HCT116 (cell line): ENCODE results near the gene BRD7.

Experiments used
- EZH2phosphoT487 ChIP-seq: fragments of 200-600 bp; IDR thresholded peaks from 2 replicates; pipeline ENCODE4 v1.6.1; 2018; ENCODE audit warnings: antibody characterized with exemption, borderline replicate concordance
- POLR2A ChIP-seq: IDR thresholded peaks from 2 replicates; pipeline ENCODE4 v1.7.0; 2011; ENCODE audit warnings: borderline replicate concordance; ENCODE audit not compliant: insufficient read depth, insufficient read length; ENCODE audit errors: extremely low read depth
- RAD21 ChIP-seq: IDR thresholded peaks from 2 replicates; pipeline ENCODE4 v1.6.1; 2012; ENCODE audit warnings: low read depth, mild to moderate bottlenecking
- YY1 ChIP-seq: IDR thresholded peaks from 2 replicates; pipeline ENCODE4 v1.6.1; 2011; ENCODE audit warnings: low read length, low read depth, moderate library complexity, mild to moderate bottlenecking; ENCODE audit not compliant: insufficient replicate concordance; ENCODE audit errors: extremely low read depth
- TF ChIP-seq, protein P1 (sequence below): IDR thresholded peaks from 2 replicates; pipeline ENCODE4 v1.6.1; 2011; ENCODE audit warnings: mild to moderate bottlenecking, low read length, moderate library complexity; ENCODE audit not compliant: insufficient replicate concordance; ENCODE audit errors: extremely low read depth
- TF ChIP-seq, protein P2 (sequence below), 3 experiments: fragments of 200-600 bp in 1 of 3; sonication (generic) in 1 of 3; IDR thresholded peaks in 2 of 3; conservative IDR thresholded peaks in 1 of 3; 2 replicates each; pipeline ENCODE4 v1.5.1; 2012 to 2017; ENCODE audit warnings: low read depth in 2 of 3, low read length in 2 of 3, antibody characterized with exemption in 1 of 3, borderline replicate concordance in 1 of 3, control low read depth in 1 of 3, mild to moderate bottlenecking in 1 of 3, mixed read lengths in 1 of 3, mixed run types in 1 of 3, moderate library complexity in 1 of 3; ENCODE audit not compliant: insufficient read depth in 1 of 3

DNA sequence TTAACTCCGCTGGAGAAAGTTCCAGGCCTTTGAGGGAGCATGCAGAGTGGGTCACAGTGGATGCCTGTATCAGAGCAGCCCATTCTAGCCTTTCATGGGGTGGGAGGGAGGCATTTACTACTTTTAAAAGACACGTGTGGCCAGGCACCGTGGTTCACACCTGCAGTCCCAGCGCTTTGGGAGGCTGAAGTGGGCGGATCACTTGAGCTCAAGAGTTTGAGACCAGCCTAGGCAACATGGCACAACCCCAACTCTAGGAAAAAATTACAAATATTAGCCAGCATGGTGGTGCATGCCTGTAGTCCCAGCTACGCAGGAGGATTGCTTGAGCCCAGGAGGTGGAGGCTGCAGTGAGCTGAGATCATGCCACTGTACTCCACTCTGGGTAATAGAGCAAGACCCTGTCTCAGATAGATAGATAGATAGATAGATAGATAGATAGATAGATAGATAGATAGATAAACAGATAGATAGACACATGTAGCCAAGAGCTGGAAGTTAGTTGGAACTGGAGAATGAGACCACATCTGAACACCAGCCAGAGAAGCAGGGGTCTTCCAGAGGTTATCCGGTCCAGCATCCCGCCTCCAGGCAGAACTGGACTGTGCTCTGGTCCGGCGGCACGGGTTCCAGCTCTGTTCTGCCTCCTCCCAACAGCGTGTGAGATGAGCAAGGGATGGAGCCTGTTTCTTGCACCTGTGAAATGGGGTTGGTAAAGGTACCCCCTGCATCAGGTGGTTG lies 98.8 kb downstream of the BRD7 start:
- TF ChIP-seq, protein P1, sequence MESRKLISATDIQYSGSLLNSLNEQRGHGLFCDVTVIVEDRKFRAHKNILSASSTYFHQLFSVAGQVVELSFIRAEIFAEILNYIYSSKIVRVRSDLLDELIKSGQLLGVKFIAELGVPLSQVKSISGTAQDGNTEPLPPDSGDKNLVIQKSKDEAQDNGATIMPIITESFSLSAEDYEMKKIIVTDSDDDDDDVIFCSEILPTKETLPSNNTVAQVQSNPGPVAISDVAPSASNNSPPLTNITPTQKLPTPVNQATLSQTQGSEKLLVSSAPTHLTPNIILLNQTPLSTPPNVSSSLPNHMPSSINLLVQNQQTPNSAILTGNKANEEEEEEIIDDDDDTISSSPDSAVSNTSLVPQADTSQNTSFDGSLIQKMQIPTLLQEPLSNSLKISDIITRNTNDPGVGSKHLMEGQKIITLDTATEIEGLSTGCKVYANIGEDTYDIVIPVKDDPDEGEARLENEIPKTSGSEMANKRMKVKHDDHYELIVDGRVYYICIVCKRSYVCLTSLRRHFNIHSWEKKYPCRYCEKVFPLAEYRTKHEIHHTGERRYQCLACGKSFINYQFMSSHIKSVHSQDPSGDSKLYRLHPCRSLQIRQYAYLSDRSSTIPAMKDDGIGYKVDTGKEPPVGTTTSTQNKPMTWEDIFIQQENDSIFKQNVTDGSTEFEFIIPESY, result no peak
- TF ChIP-seq POLR2A, result no peak
- no peak for TF ChIP-seq RAD21
- no peak for TF ChIP-seq EZH2phosphoT487
- TF ChIP-seq, protein P2, sequence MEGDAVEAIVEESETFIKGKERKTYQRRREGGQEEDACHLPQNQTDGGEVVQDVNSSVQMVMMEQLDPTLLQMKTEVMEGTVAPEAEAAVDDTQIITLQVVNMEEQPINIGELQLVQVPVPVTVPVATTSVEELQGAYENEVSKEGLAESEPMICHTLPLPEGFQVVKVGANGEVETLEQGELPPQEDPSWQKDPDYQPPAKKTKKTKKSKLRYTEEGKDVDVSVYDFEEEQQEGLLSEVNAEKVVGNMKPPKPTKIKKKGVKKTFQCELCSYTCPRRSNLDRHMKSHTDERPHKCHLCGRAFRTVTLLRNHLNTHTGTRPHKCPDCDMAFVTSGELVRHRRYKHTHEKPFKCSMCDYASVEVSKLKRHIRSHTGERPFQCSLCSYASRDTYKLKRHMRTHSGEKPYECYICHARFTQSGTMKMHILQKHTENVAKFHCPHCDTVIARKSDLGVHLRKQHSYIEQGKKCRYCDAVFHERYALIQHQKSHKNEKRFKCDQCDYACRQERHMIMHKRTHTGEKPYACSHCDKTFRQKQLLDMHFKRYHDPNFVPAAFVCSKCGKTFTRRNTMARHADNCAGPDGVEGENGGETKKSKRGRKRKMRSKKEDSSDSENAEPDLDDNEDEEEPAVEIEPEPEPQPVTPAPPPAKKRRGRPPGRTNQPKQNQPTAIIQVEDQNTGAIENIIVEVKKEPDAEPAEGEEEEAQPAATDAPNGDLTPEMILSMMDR (IDR thresholded peaks at IDR 0.05 in 2 of 3, conservative IDR thresholded peaks at IDR 0.05 in 1 of 3; ENCODE audit: borderline replicate concordance in 1 of 3, insufficient read depth in 1 of 3, low read depth in 2 of 3, low read length in 2 of 3), result no peak
- no peak for TF ChIP-seq YY1
